ENCODE measurements around the gene PARVA. TPM values are rescaled to one million over a fixed set of nuclear protein-coding genes. Genes with fewer than 3 reads are reported as not detected.

PARVA gene
- total RNA-seq, 1 experiment from 2014 or later, result 36.7 TPM

- H3K36me3 Mint-ChIP-seq (ENCODE audit: insufficient read depth, unreplicated experiment), result no peaks in the 10 kb centered on the region
- intact Hi-C loops (cut with micrococcal nuclease), result no loop called here
- H3K4me3 Mint-ChIP-seq (ENCODE audit: unreplicated experiment), result no peak overlapping the region
- no peak for DNase-seq (ENCODE audit: unreplicated experiment)
- ChIA-PET POLR2A (no interaction called here), CTCF (no interaction called here)
- TF ChIP-seq, protein P1, sequence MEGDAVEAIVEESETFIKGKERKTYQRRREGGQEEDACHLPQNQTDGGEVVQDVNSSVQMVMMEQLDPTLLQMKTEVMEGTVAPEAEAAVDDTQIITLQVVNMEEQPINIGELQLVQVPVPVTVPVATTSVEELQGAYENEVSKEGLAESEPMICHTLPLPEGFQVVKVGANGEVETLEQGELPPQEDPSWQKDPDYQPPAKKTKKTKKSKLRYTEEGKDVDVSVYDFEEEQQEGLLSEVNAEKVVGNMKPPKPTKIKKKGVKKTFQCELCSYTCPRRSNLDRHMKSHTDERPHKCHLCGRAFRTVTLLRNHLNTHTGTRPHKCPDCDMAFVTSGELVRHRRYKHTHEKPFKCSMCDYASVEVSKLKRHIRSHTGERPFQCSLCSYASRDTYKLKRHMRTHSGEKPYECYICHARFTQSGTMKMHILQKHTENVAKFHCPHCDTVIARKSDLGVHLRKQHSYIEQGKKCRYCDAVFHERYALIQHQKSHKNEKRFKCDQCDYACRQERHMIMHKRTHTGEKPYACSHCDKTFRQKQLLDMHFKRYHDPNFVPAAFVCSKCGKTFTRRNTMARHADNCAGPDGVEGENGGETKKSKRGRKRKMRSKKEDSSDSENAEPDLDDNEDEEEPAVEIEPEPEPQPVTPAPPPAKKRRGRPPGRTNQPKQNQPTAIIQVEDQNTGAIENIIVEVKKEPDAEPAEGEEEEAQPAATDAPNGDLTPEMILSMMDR (IDR thresholded peaks at IDR 0.05; ENCODE audit: unreplicated experiment), result no peak
- H3K9me3 Mint-ChIP-seq (ENCODE audit: unreplicated experiment), result no peaks in the 10 kb centered on the region
- H3K4me1 Mint-ChIP-seq (ENCODE audit: insufficient read depth, unreplicated experiment), result peaks cover 35% of the 10 kb centered on the region
- no TSS peak for BruUV-seq (replicated peaks)
- H3K27me3 Mint-ChIP-seq (ENCODE audit: insufficient read depth, unreplicated experiment), result no peaks in the 10 kb centered on the region
- H3K27ac Mint-ChIP-seq (ENCODE audit: low read depth, unreplicated experiment), result no peak overlapping the region
Observed at GRCh38 chr11:12546122-12546521, 168.8 kb downstream of the PARVA start.

DNA sequence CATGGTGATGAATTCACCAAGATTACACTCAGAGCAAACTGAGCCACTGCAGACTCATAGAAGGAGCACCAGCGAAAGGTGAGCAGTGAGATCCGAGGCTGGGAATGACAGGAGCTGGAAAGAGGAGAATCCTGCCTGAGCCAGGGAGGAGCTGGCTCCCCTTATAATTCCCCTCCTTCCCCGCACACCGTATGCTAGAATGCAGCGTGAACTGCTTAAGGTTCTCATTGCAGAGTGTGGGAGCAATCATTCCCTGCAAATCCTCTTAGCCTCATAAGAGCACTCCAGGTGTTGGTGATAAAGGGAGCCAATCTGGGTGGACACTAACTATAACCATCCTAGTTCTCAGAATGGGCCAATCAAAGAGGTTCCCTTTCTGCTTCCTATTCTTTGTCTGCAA lies 169.3 kb downstream of the PARVA start:
- H3K4me3 Mint-ChIP-seq (ENCODE audit: unreplicated experiment), result no peak overlapping the region
- no peaks in the 10 kb centered on the region for H3K27me3 Mint-ChIP-seq (ENCODE audit: insufficient read depth, unreplicated experiment)
- intact Hi-C loops (cut with micrococcal nuclease), result no loop called here
- H3K36me3 Mint-ChIP-seq (ENCODE audit: insufficient read depth, unreplicated experiment), result no peaks in the 10 kb centered on the region
- ChIA-PET CTCF (interaction anchor here (1.1 kb wide), 1 partner anchor 319 kb away, joined by 4 read pairs; no protein-coding TSS in a partner anchor), POLR2A (no interaction called here)
- no peaks in the 10 kb centered on the region for H3K9me3 Mint-ChIP-seq (ENCODE audit: unreplicated experiment)
- no TSS peak for BruUV-seq (replicated peaks)
- no peak overlapping the region for H3K27ac Mint-ChIP-seq (ENCODE audit: low read depth, unreplicated experiment)
- H3K4me1 Mint-ChIP-seq (ENCODE audit: insufficient read depth, unreplicated experiment), result peaks cover 29% of the 10 kb centered on the region
- TF ChIP-seq, protein P1 (IDR thresholded peaks at IDR 0.05; ENCODE audit: unreplicated experiment), result no peak
- no peak for DNase-seq (ENCODE audit: unreplicated experiment)

- H3K27me3 Mint-ChIP-seq (ENCODE audit: insufficient read depth, unreplicated experiment), result no peaks in the 10 kb centered on the region
- no peaks in the 10 kb centered on the region for H3K9me3 Mint-ChIP-seq (ENCODE audit: unreplicated experiment)
- no peaks in the 10 kb centered on the region for H3K36me3 Mint-ChIP-seq (ENCODE audit: insufficient read depth, unreplicated experiment)
- BruUV-seq (replicated peaks), result no TSS peak
- intact Hi-C loops (cut with micrococcal nuclease), result no loop called here
- ChIA-PET POLR2A (interaction anchor here (1.4 kb wide), 1 partner anchor 8 kb away, joined by 3 read pairs; no protein-coding TSS in a partner anchor), CTCF (interaction anchor here (1.1 kb wide), 1 partner anchor 246 kb away, joined by 3 read pairs; no protein-coding TSS in a partner anchor)
- no peak overlapping the region for H3K27ac Mint-ChIP-seq (ENCODE audit: low read depth, unreplicated experiment)
- TF ChIP-seq, protein P1 (IDR thresholded peaks at IDR 0.05; ENCODE audit: unreplicated experiment), result no peak
- H3K4me1 Mint-ChIP-seq (ENCODE audit: insufficient read depth, unreplicated experiment), result peaks cover 21% of the 10 kb centered on the region
- H3K4me3 Mint-ChIP-seq (ENCODE audit: unreplicated experiment), result no peak overlapping the region
- DNase-seq (ENCODE audit: unreplicated experiment), result no peak
Observed at GRCh38 chr11:12547953-12548650, 170.7 kb downstream of the PARVA start.

DNA sequence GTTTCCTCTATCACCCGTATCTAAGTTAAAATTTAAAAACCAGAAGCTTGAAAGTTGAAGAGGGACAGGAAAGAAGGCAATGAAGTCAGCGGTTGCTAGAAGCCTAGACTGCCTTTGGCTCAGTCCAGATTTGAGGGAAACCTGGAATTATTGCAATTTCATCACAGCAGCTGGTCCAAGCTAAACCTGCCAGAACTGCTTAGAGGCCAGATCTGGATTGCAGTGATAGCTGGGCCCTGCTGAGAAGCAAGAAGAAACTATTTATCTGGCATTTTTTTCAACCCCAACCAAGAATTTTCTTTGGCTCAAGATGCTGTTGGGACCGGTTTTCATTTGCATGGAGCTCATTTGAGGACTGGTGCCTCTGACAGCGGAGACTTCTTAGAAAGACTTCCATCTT lies 175.3 kb downstream of the PARVA start:
- intact Hi-C loops (cut with micrococcal nuclease), result no loop called here
- H3K27ac Mint-ChIP-seq (ENCODE audit: low read depth, unreplicated experiment), result no peak overlapping the region
- DNase-seq (ENCODE audit: unreplicated experiment), result no peak
- no peaks in the 10 kb centered on the region for H3K36me3 Mint-ChIP-seq (ENCODE audit: insufficient read depth, unreplicated experiment)
- peaks cover 19% of the 10 kb centered on the region for H3K4me1 Mint-ChIP-seq (ENCODE audit: insufficient read depth, unreplicated experiment)
- ChIA-PET POLR2A (interaction anchor here (0.8 kb wide), 1 partner anchor 117 kb away, joined by 3 read pairs; no protein-coding TSS in a partner anchor), CTCF (interaction anchor here (0.6 kb wide), 1 partner anchor 847 kb away, joined by 3 read pairs; no protein-coding TSS in a partner anchor)
- no TSS peak for BruUV-seq (replicated peaks)
- TF ChIP-seq, protein P1 (IDR thresholded peaks at IDR 0.05; ENCODE audit: unreplicated experiment), result no peak
- H3K27me3 Mint-ChIP-seq (ENCODE audit: insufficient read depth, unreplicated experiment), result no peaks in the 10 kb centered on the region
- H3K4me3 Mint-ChIP-seq (ENCODE audit: unreplicated experiment), result no peak overlapping the region
- peaks cover 5% of the 10 kb centered on the region for H3K9me3 Mint-ChIP-seq (ENCODE audit: unreplicated experiment)

Data from MCF 10A (cell line).